Measurements from ENCODE around the gene SNX30.

Gene SNX30

GRCh38 chr9:112869041-112869529 is 118.5 kb downstream of the SNX30 start:
- POLR2A ChIA-PET: no interaction called here
- CTCF ChIA-PET: interaction anchor here (1.1 to 2.5 kb wide), 3 partner anchors 11 to 52 kb away, joined by 3 to 10 read pairs (median 6); no protein-coding TSS in a partner anchor
- 86% methylated on average over 5 of the region's 8 CpGs for WGBS (ENCODE audit: insufficient coverage)
- no peak overlapping the region for H3K4me3 ChIP-seq (ENCODE audit: control insufficient read depth in 1 of 7, extremely low read depth in 1 of 7, insufficient read depth in 4 of 7, low read depth in 2 of 7, low read length in 6 of 7)
- DNase-seq: no peak
- peaks cover 3 to 24% (median 6%) of the 10 kb centered on the region in 4 experiments for H3K4me1 ChIP-seq (ENCODE audit: control extremely low read depth in 1 of 4, control insufficient read depth in 4 of 4, insufficient read depth in 4 of 4, low read length in 3 of 4)
- no peak overlapping the region for H3K27ac ChIP-seq (ENCODE audit: insufficient read depth in 1 of 2, low read depth in 1 of 2, low read length in 2 of 2, poor library complexity in 1 of 2, severe bottlenecking in 2 of 2)
- H3K36me3 ChIP-seq (ENCODE audit: control insufficient read depth in 4 of 4, insufficient read depth in 4 of 4, low read length in 3 of 4): peaks cover 0 to 5% (median 3%) of the 10 kb centered on the region in 4 experiments
- no peaks in the 10 kb centered on the region for H3K27me3 ChIP-seq (replicated peaks in 2 of 5; ENCODE audit: control insufficient read depth in 4 of 5, insufficient read depth in 5 of 5, low read length in 4 of 5)
- H3K9me3 ChIP-seq (ENCODE audit: control extremely low read depth in 1 of 5, control insufficient read depth in 4 of 5, insufficient read depth in 2 of 5, low read depth in 1 of 5, low read length in 4 of 5): no peaks in the 10 kb centered on the region

- CTCF ChIA-PET: interaction anchor here (1.6 to 2.5 kb wide), 2 partner anchors 12 to 33 kb away, joined by 6 to 10 read pairs; no protein-coding TSS in a partner anchor
- WGBS (ENCODE audit: insufficient coverage): 98% methylated on average over 4 of the region's 5 CpGs
- no peak for DNase-seq
Observed at GRCh38 chr9:112869917-112870316, 119.4 kb downstream of the SNX30 start.

GRCh38 chr9:112870556-112870955 is 120.0 kb downstream of the SNX30 start:
- Histone ChIP-seq H3K36me3 (ENCODE audit: control insufficient read depth in 4 of 4, insufficient read depth in 4 of 4, low read length in 3 of 4) (peaks cover 0 to 5% (median 3%) of the 10 kb centered on the region in 4 experiments), H3K4me1 (ENCODE audit: control extremely low read depth in 1 of 4, control insufficient read depth in 4 of 4, insufficient read depth in 4 of 4, low read length in 3 of 4) (peaks cover 0 to 12% (median 0%) of the 10 kb centered on the region in 4 experiments), H3K27ac (ENCODE audit: insufficient read depth in 1 of 2, low read depth in 1 of 2, low read length in 2 of 2, poor library complexity in 1 of 2, severe bottlenecking in 2 of 2) (no peak overlapping the region), H3K4me3 (ENCODE audit: control insufficient read depth in 1 of 7, extremely low read depth in 1 of 7, insufficient read depth in 4 of 7, low read depth in 2 of 7, low read length in 6 of 7) (no peak overlapping the region), H3K27me3 (replicated peaks in 2 of 5; ENCODE audit: control insufficient read depth in 4 of 5, insufficient read depth in 5 of 5, low read length in 4 of 5) (no peaks in the 10 kb centered on the region), H3K9me3 (ENCODE audit: control extremely low read depth in 1 of 5, control insufficient read depth in 4 of 5, insufficient read depth in 2 of 5, low read depth in 1 of 5, low read length in 4 of 5) (no peaks in the 10 kb centered on the region)
- no peak for DNase-seq
- ChIA-PET CTCF (interaction anchor here (1.6 to 2.5 kb wide), 2 partner anchors 13 to 32 kb away, joined by 6 to 10 read pairs; no protein-coding TSS in a partner anchor), POLR2A (no interaction called here)
- 91% methylated on average over 6 of the region's 6 CpGs for WGBS (ENCODE audit: insufficient coverage)

More at GRCh38 chr9:112869917-112870316, 119.4 kb downstream of the SNX30 start:
- Histone ChIP-seq H3K27me3 (replicated peaks in 2 of 5; ENCODE audit: control insufficient read depth in 4 of 5, insufficient read depth in 5 of 5, low read length in 4 of 5) (no peaks in the 10 kb centered on the region), H3K36me3 (ENCODE audit: control insufficient read depth in 4 of 4, insufficient read depth in 4 of 4, low read length in 3 of 4) (peaks cover 0 to 5% (median 3%) of the 10 kb centered on the region in 4 experiments), H3K4me3 (ENCODE audit: control insufficient read depth in 1 of 7, extremely low read depth in 1 of 7, insufficient read depth in 4 of 7, low read depth in 2 of 7, low read length in 6 of 7) (no peak overlapping the region), H3K9me3 (ENCODE audit: control extremely low read depth in 1 of 5, control insufficient read depth in 4 of 5, insufficient read depth in 2 of 5, low read depth in 1 of 5, low read length in 4 of 5) (no peaks in the 10 kb centered on the region), H3K27ac (ENCODE audit: insufficient read depth in 1 of 2, low read depth in 1 of 2, low read length in 2 of 2, poor library complexity in 1 of 2, severe bottlenecking in 2 of 2) (no peak overlapping the region), H3K4me1 (ENCODE audit: control extremely low read depth in 1 of 4, control insufficient read depth in 4 of 4, insufficient read depth in 4 of 4, low read length in 3 of 4) (peaks cover 0 to 16% (median under 1%) of the 10 kb centered on the region in 4 experiments)
- POLR2A ChIA-PET: no interaction called here

- Histone ChIP-seq H3K9me3 (ENCODE audit: control extremely low read depth in 1 of 5, control insufficient read depth in 4 of 5, insufficient read depth in 2 of 5, low read depth in 1 of 5, low read length in 4 of 5) (no peaks in the 10 kb centered on the region), H3K27ac (ENCODE audit: insufficient read depth in 1 of 2, low read depth in 1 of 2, low read length in 2 of 2, poor library complexity in 1 of 2, severe bottlenecking in 2 of 2) (no peak overlapping the region), H3K36me3 (ENCODE audit: control insufficient read depth in 4 of 4, insufficient read depth in 4 of 4, low read length in 3 of 4) (peaks cover 0 to 5% (median 1%) of the 10 kb centered on the region in 4 experiments), H3K4me1 (ENCODE audit: control extremely low read depth in 1 of 4, control insufficient read depth in 4 of 4, insufficient read depth in 4 of 4, low read length in 3 of 4) (peaks cover 0 to 8% (median 0%) of the 10 kb centered on the region in 4 experiments), H3K4me3 (ENCODE audit: control insufficient read depth in 1 of 7, extremely low read depth in 1 of 7, insufficient read depth in 4 of 7, low read depth in 2 of 7, low read length in 6 of 7) (no peak overlapping the region), H3K27me3 (replicated peaks in 2 of 5; ENCODE audit: control insufficient read depth in 4 of 5, insufficient read depth in 5 of 5, low read length in 4 of 5) (no peaks in the 10 kb centered on the region)
- ChIA-PET POLR2A (interaction anchor here (0.6 kb wide), 1 partner anchor 794 kb away, joined by 5 read pairs; no protein-coding TSS in a partner anchor), CTCF (no interaction called here)
- DNase-seq: no peak
- 51% methylated on average over 4 of the region's 4 CpGs for WGBS (ENCODE audit: insufficient coverage)
Observed at GRCh38 chr9:112872019-112872418, 121.5 kb downstream of the SNX30 start.

- H3K27ac ChIP-seq (ENCODE audit: insufficient read depth in 1 of 2, low read depth in 1 of 2, low read length in 2 of 2, poor library complexity in 1 of 2, severe bottlenecking in 2 of 2): no peak overlapping the region
- H3K4me1 ChIP-seq (ENCODE audit: control extremely low read depth in 1 of 4, control insufficient read depth in 4 of 4, insufficient read depth in 4 of 4, low read length in 3 of 4): peaks cover 0 to 8% (median 0%) of the 10 kb centered on the region in 4 experiments
- DNase-seq: no peak
- POLR2A ChIA-PET: no interaction called here
- WGBS (ENCODE audit: insufficient coverage): 100% methylated on average over 3 of the region's 4 CpGs
- no peak overlapping the region for H3K4me3 ChIP-seq (ENCODE audit: control insufficient read depth in 1 of 7, extremely low read depth in 1 of 7, insufficient read depth in 4 of 7, low read depth in 2 of 7, low read length in 6 of 7)
- peaks cover 0 to 5% (median 1%) of the 10 kb centered on the region in 4 experiments for H3K36me3 ChIP-seq (ENCODE audit: control insufficient read depth in 4 of 4, insufficient read depth in 4 of 4, low read length in 3 of 4)
- H3K9me3 ChIP-seq (ENCODE audit: control extremely low read depth in 1 of 5, control insufficient read depth in 4 of 5, insufficient read depth in 2 of 5, low read depth in 1 of 5, low read length in 4 of 5): no peaks in the 10 kb centered on the region
- no peaks in the 10 kb centered on the region for H3K27me3 ChIP-seq (replicated peaks in 2 of 5; ENCODE audit: control insufficient read depth in 4 of 5, insufficient read depth in 5 of 5, low read length in 4 of 5)
- CTCF ChIA-PET: interaction anchor here (1.7 kb wide), 1 partner anchor 28 kb away, joined by 4 read pairs; no protein-coding TSS in a partner anchor
Observed at GRCh38 chr9:112873773-112874405, 123.3 kb downstream of the SNX30 start.

- DNase-seq: no peak
- H3K36me3 ChIP-seq (ENCODE audit: control insufficient read depth in 4 of 4, insufficient read depth in 4 of 4, low read length in 3 of 4): no peaks in the 10 kb centered on the region
- no peaks in the 10 kb centered on the region for H3K9me3 ChIP-seq (ENCODE audit: control extremely low read depth in 1 of 5, control insufficient read depth in 4 of 5, insufficient read depth in 2 of 5, low read depth in 1 of 5, low read length in 4 of 5)
- H3K4me3 ChIP-seq (ENCODE audit: control insufficient read depth in 1 of 7, extremely low read depth in 1 of 7, insufficient read depth in 4 of 7, low read depth in 2 of 7, low read length in 6 of 7): no peak overlapping the region
- ChIA-PET CTCF (interaction anchor here (1.0 to 1.6 kb wide), 2 partner anchors 9 to 25 kb away, joined by 3 read pairs; no protein-coding TSS in a partner anchor), POLR2A (no interaction called here)
- H3K27ac ChIP-seq (ENCODE audit: insufficient read depth in 1 of 2, low read depth in 1 of 2, low read length in 2 of 2, poor library complexity in 1 of 2, severe bottlenecking in 2 of 2): no peak overlapping the region
- no CpG with 5 or more reads among the region's 2 CpGs for WGBS (ENCODE audit: insufficient coverage)
- no peaks in the 10 kb centered on the region for H3K27me3 ChIP-seq (replicated peaks in 2 of 5; ENCODE audit: control insufficient read depth in 4 of 5, insufficient read depth in 5 of 5, low read length in 4 of 5)
- H3K4me1 ChIP-seq (ENCODE audit: control extremely low read depth in 1 of 4, control insufficient read depth in 4 of 4, insufficient read depth in 4 of 4, low read length in 3 of 4): no peaks in the 10 kb centered on the region
Observed at GRCh38 chr9:112878752-112879151, 128.2 kb downstream of the SNX30 start.

GRCh38 chr9:112880650-112881049 is 130.1 kb downstream of the SNX30 start:
- Histone ChIP-seq H3K27me3 (replicated peaks in 2 of 5; ENCODE audit: control insufficient read depth in 4 of 5, insufficient read depth in 5 of 5, low read length in 4 of 5) (no peaks in the 10 kb centered on the region), H3K4me1 (ENCODE audit: control extremely low read depth in 1 of 4, control insufficient read depth in 4 of 4, insufficient read depth in 4 of 4, low read length in 3 of 4) (peaks cover 0 to 2% (median 1%) of the 10 kb centered on the region in 4 experiments), H3K9me3 (ENCODE audit: control extremely low read depth in 1 of 5, control insufficient read depth in 4 of 5, insufficient read depth in 2 of 5, low read depth in 1 of 5, low read length in 4 of 5) (no peaks in the 10 kb centered on the region), H3K27ac (ENCODE audit: insufficient read depth in 1 of 2, low read depth in 1 of 2, low read length in 2 of 2, poor library complexity in 1 of 2, severe bottlenecking in 2 of 2) (no peak overlapping the region), H3K4me3 (ENCODE audit: control insufficient read depth in 1 of 7, extremely low read depth in 1 of 7, insufficient read depth in 4 of 7, low read depth in 2 of 7, low read length in 6 of 7) (no peak overlapping the region), H3K36me3 (ENCODE audit: control insufficient read depth in 4 of 4, insufficient read depth in 4 of 4, low read length in 3 of 4) (no peaks in the 10 kb centered on the region)
- POLR2A ChIA-PET: no interaction called here
- no peak for DNase-seq
- CTCF ChIA-PET: no interaction called here
- WGBS (ENCODE audit: insufficient coverage): 100% methylated on average over 1 of the region's 1 CpG

Data from common myeloid progenitor, CD34-positive (primary cell).